Bone marrow (tissue), 2 donors: ENCODE measurements around the gene EVA1C.
"Not testable (repeated sequence)": the region's sequence is repeated elsewhere in the genome, so short reads cannot be mapped to it uniquely, and the experiment has no call there.

Experiments
- DNase-seq, 2 donors: peaks; one replicate each; lab custom pipeline; 2025; lab: John Stamatoyannopoulos, UW

The EVA1C gene

DNA sequence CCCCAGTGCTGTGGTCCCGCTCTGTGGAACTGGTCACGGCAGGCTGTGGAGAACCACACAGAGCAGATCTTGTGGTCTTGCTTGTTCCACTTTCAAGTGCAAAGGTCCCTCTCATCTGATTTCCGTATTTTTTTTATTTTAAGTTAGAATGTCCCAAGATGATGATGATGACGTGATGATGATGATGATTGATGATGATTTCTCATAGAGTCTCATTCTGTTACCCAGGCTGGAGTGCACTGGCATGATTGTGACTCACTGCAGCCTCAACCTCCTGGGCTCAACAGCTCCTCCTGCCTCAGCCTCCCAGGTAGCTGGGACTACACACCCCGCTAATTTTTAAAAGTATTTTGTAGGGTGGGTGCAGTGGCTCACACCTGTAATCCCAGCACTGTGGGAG is 12.2 kb downstream of the EVA1C start:
- DNase-seq, result no peak

DNA sequence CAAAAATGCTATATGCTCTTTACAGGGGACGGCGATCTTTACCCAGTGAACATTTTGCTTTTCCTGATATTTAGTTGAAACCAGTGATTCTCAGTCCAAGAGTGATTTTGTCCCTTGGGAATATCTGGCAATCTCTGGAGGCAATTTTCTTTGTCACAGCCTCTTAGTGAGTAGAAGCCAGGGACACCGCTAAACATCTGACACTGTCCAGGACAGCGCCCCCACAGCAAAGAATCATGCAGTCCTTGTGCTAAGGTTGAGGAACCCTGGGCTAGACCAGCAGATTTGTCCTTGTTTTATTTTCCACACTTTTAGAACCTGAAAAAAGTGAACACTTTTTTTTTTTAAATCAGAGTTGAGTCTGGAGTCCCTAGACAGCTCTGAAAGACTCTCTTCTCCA is 13.1 kb downstream of the EVA1C start:
- DNase-seq, result no peak

DNA sequence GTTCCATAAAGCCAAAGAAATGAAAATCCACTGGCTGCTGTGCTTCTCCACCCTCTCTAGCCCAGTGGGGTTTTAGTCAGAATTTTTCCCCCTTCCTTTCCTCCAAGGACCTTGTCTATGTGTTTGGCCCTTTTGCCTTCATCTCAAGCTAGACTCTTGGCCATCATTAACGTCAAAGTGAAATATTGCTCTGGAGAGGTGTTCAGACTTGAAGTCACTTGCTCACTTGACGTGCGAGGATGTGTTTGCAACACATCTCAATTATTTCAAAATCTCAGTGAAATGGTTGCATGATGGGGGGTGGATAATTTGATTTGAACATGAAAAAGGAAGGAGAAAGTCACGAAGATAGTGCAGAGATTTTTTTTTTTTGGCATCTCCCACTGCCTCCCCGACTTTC is 13.6 kb downstream of the EVA1C start:
- no peak for DNase-seq

- no peak for DNase-seq
These were observed 14.1 kb downstream of the EVA1C start for GRCh38 chr21:32426592-32427051.

GRCh38 chr21:32427958-32428623 is 15.6 kb downstream of the EVA1C start:
- DNase-seq, result no peak

GRCh38 chr21:32432982-32433660 is 20.6 kb downstream of the EVA1C start:
- not testable (repeated sequence) for DNase-seq

DNA sequence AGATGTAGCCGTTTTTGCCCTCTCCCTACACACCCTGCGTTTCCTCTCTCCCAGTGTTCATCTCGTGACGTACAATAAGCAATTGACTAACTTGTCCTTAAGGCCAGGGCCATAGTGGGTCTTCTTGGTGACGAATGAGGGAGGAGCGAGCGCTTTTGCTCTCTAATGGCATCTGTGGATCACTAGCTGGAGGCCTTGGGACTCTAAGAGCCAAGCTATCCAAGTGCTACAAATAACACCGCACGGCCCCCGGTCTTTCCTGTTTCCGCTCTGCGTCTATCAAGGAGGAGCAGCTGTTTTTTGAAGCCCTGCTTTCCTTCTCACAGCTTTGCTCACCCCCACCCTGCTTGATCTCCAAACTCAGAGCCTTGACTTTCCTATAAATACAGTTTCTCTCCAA is 25.2 kb downstream of the EVA1C start:
- DNase-seq, result no peak

DNA sequence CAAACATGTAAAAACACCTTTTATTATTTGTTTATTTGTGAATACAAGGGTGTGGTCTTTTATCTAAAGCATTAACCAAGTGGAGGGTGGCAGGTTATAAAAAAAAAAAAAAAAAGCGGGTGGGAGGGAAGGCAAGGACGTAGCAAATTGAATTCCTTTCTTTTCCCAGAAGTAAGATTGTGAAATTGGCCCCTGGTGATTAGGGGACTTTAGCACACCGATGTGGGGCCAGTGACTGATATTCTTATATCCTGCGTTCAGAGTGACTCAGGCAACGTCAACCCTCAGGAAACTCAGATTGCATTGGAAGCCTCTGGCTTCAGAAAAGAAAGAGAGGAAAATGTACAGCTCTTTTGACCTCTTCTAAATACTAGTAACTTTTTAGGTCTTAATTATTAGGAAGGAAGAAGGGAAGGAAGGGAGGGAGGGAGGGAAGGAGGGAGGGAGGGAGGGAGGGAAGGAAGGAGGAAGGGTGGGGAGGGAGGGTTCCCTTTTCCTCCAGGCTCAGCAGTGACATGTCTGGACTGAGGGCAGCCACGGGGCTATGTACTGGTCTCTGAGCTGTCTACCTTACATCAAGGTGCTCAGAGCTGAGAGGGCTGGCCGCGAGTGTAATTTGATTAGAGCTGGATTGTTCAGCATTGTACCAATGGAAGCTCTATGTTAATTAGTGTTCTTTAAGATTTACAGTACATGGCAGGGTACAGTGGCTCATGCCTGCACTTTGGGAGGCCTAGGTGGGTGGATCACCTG is 30.2 kb downstream of the EVA1C start:
- no peak for DNase-seq

GRCh38 chr21:32445101-32445500 is 32.6 kb downstream of the EVA1C start:
- DNase-seq, result no peak

DNA sequence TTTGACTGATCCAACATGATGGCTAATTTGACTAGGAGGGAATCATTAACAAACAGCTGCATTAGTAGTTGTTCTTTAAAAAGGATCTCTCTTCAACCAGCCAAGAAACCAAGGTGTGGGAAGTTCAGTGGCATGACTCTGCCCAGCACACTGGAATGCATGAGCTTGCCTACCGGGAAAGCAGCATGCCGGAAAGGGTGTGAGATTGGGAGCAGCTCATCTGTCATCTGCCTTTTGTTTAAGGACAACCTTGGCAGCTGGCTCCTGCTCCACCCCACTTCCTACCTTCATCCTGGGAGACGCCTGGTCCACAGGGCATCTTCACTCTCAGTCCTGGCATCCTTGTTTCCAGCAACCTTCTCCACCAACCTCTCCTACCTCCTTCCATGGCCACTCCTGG is 33.9 kb downstream of the EVA1C start:
- DNase-seq, result not testable (repeated sequence)

GRCh38 chr21:32447224-32447623 is 34.7 kb downstream of the EVA1C start:
- DNase-seq, result no peak

DNA sequence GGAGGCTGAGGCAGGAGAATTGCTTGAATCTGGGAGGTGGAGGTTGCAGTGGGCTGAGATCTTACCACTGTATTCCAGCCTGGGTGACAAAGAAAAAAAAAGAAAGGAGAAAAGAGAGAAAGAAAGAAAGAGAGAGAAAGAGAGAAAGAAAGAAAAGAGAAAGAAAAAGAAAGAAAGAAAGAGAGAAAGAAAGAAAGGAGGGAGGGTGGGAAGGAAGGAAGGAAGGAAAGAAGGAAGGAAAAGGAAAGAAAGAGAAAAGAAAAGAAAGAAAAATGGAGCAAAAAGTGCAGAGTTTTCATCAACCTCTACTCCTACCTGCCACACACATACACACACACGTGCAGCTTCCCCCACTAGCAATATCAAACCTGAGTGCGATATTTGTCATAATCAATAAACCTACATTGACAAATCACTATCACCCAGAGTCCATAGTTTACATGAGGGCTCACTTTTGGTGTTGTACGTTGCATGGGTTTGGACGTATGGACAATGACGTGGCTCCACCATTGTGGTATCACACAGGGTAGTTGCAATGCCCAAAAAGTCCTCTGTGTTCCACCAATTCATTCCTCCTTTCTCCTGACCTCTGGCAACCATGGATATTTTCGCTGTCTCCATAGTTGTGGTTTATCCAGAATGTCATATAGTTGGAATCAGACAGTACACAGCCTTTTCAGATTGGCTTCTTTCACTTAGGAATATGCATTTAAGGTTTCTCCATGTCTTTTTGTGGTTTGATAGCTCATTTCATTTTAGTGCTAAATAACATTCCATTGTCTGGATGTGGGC is 36.5 kb downstream of the EVA1C start:
- no peak for DNase-seq

- not testable (repeated sequence) for DNase-seq
These were observed 38.6 kb downstream of the EVA1C start for GRCh38 chr21:32450881-32451701.

DNA sequence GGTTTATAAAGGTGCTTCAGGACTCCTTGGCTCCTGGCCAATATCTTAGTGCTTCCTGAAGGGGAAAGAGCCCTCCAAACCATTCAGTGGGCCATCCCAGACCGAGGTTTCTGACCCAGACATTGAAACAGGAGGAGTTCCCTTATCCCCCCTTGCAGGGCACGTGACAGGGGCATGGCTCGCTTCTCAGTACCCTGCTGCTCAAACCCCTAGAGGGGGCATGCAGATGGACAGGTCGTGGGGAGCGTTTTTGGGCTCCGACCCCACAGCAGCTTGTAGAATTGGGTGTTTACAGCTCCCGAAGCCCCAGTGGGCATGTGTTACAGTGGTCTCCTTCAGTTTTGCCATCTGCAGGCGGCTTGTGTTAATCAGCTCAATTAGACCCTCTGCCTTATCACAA is 39.7 kb downstream of the EVA1C start:
- DNase-seq, result not testable (repeated sequence)

- no peak for DNase-seq
These were observed 40.1 kb downstream of the EVA1C start for GRCh38 chr21:32452641-32453040.

- DNase-seq, result no peak
These were observed 43.0 kb downstream of the EVA1C start for GRCh38 chr21:32455548-32455947.

DNA sequence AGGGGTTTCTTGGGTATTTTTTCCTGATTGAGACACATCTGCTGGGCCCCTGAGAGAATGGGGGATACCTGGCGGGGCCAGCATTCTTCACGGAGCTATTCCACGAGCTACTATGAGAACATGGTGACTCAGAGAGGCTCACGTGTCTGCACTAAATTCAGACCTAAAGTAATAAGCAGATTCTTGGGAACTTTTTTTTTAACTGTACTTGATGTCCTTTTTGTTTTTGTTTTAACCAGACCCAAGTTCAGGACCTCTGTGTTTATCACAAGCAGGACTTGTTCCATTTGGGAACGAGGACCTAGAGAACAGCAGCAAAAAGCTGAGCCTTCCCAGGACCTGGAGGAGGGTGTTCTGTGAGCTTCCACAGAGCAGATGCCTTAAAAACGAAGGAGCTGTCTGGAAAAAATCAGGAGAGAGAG is 44.0 kb downstream of the EVA1C start:
- no peak for DNase-seq

DNA sequence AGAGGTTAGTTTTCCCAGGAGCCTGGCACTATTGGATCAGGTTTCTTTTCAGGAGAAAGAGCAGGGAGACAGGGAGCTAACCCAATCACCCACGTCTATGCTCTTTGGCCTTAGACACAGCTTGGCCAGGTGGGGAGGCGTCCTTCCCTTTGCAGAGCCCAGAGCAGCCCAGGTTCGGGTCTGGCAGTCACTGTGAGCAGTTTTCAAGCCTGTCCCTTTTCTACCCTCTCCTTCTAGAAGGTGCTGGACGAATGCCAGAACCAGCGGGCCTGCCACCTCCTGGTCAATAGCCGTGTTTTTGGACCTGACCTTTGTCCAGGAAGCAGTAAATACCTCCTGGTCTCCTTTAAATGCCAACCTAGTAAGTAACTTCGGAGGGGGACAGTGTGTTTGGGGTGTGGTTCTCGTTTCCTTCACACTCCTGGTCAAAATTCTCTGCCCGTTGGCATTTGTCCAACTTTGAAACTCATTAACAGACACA is 44.9 kb downstream of the EVA1C start:
- no peak for DNase-seq

GRCh38 chr21:32457962-32458361 is 45.5 kb downstream of the EVA1C start:
- no peak for DNase-seq

GRCh38 chr21:32459972-32460371 is 47.5 kb downstream of the EVA1C start:
- DNase-seq, result no peak

DNA sequence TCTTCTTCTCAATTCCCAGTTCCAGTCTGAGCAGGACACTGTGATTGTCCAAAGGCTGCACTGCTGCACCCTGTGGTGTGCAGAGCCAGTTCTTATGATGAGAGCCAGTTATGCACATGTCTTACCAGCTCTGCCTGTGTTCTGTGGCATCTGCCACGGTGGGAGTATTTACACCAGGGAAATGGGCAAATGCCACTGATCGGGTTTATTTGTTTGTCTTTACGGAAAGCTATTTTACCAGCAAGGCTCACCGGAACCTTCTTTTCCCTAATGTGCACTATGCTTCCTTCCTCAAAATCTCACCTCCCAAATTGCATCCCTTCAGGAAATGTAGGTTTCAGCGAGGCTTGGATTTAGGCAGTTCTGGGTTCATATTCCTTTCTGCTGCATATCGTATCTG is 49.0 kb downstream of the EVA1C start:
- DNase-seq, result no peak
